K562 (cell line): ENCODE results near the gene SCLY. TPM values are rescaled to one million over a fixed set of nuclear protein-coding genes. Genes with fewer than 3 reads are reported as not detected.
A peak's percentile ranks its signal among the peaks of the same experiment; 100 is the strongest.

Experiments used
- ATAC-seq: fragments of 200-7000 bp; cut with Tn5 transposase; 3 replicates; pipeline ENCODE4 v1.9.1; 2020; ENCODE audit warnings: moderate library complexity
- BruUV-seq: library from RNA; stranded (reverse); fragments of 400-500 nt; replicated peaks from 2 replicates; lab custom pipeline; 2021; lab: Mats Ljungman, UMichigan
- CTCF ChIA-PET: fragments of 300-600 bp; formaldehyde crosslinking; extraction: SDS; loops from one replicate; lab custom pipeline; 2021; ENCODE audit warnings: low intra/inter-chr PET ratio; lab: Yijun Ruan, JAX
- POLR2A ChIA-PET: fragments of 300-600, 350-650 bp; sonication (Branson Sonifier 250); formaldehyde crosslinking; extraction: SDS; loops from one replicate; lab custom pipeline; 2021; ENCODE audit warnings: antibody characterized with exemption, inconsistent platforms; lab: Yijun Ruan, JAX
- DNase-seq, 4 experiments: peaks; one replicate each; pipeline versions ENCODE4 v3.0.0 to v3.0.0-alpha.2; 2011 to 2018; ENCODE audit warnings: low spot score in 3 of 4, mixed read lengths in 3 of 4; ENCODE audit errors: extremely low read depth in 1 of 4
- FAIRE-seq: peaks from 2 replicates; lab custom pipeline; 2011; peaks lifted over from hg19 to GRCh38; lab: Jason Lieb, UNC
- H2AFZ ChIP-seq: 2 replicates; pipeline ENCODE4 v1.6.0; 2011; ENCODE audit warnings: low read depth, low read length, control low read depth, inconsistent platforms
- H3K27ac ChIP-seq: fragments of 200-600 bp; 3 replicates; pipeline ENCODE4 v1.8.0; 2011; ENCODE audit warnings: low read depth, mild to moderate bottlenecking, control low read depth, inconsistent platforms, low read length, moderate library complexity, mixed read lengths; ENCODE audit errors: extremely low read depth
- H3K27me3 ChIP-seq, 2 experiments: fragments of 300-600 bp in 1 of 2; 2 replicates in 1 of 2; 3 replicates in 1 of 2; pipeline versions ENCODE4 v1.6.0 to v1.8.0; 2011; ENCODE audit warnings: inconsistent platforms in 2 of 2, low read length in 2 of 2, mild to moderate bottlenecking in 1 of 2, mixed read lengths in 1 of 2, moderate library complexity in 1 of 2; ENCODE audit not compliant: control insufficient read depth in 2 of 2, insufficient read depth in 2 of 2
- H3K36me3 ChIP-seq: fragments of 300-600 bp; 3 replicates; pipeline ENCODE4 v1.8.0; 2011; ENCODE audit warnings: mild to moderate bottlenecking, low read length, inconsistent platforms; ENCODE audit not compliant: control insufficient read depth, insufficient read depth
- H3K4me1 ChIP-seq, 2 experiments: fragments of 200-600 bp in 1 of 2; replicated peaks in 1 of 2; 2 replicates in 1 of 2; 3 replicates in 1 of 2; pipeline versions ENCODE4 v1.5.1 to v1.8.0; 2011; ENCODE audit warnings: inconsistent platforms in 2 of 2, low read length in 2 of 2, mild to moderate bottlenecking in 1 of 2, mixed read lengths in 1 of 2, moderate library complexity in 1 of 2; ENCODE audit not compliant: control insufficient read depth in 2 of 2, insufficient read depth in 2 of 2
- H3K4me2 ChIP-seq: 2 replicates; pipeline ENCODE4 v1.6.1; 2011; ENCODE audit warnings: low read length, control low read depth, inconsistent platforms, mixed read lengths; ENCODE audit not compliant: insufficient read depth
- H3K4me3 ChIP-seq: fragments of 200-600 bp; sonication (generic), shearing (Covaris generic); 2 replicates; pipeline ENCODE4 v1.5.1; 2016; ENCODE audit warnings: control low read depth, inconsistent platforms
- H3K79me2 ChIP-seq: fragments of 200-600 bp; 3 replicates; pipeline ENCODE4 v1.8.0; 2011; ENCODE audit warnings: low read length, inconsistent platforms; ENCODE audit not compliant: control insufficient read depth, insufficient read depth
- H3K9ac ChIP-seq, 2 experiments: 2 replicates each; pipeline versions ENCODE4 v1.6.0 to v1.6.1; 2011; ENCODE audit warnings: low read depth in 2 of 2, low read length in 2 of 2, control low read depth in 1 of 2, inconsistent platforms in 1 of 2, mild to moderate bottlenecking in 1 of 2, mixed read lengths in 1 of 2; ENCODE audit not compliant: insufficient read depth in 1 of 2
- H3K9me1 ChIP-seq: one replicate; pipeline ENCODE4 v1.6.0; 2011; ENCODE audit warnings: inconsistent platforms, mild to moderate bottlenecking, low read length, moderate library complexity; ENCODE audit not compliant: control insufficient read depth, insufficient read depth
- H3K9me3 ChIP-seq: replicated peaks from 2 replicates; pipeline ENCODE4 v1.5.1; 2011; ENCODE audit warnings: low read depth, low read length, inconsistent platforms; ENCODE audit not compliant: control insufficient read depth, insufficient read depth
- H4K20me1 ChIP-seq: replicated peaks from 2 replicates; pipeline ENCODE4 v1.6.1; 2011; ENCODE audit warnings: low read length, inconsistent platforms, mixed read lengths; ENCODE audit not compliant: control insufficient read depth, insufficient read depth
- CHD7 ChIP-seq: fragments of 200-600 bp; sonication (generic); IDR thresholded peaks from one replicate; pipeline ENCODE4 v1.6.1; 2012; ENCODE audit warnings: mild to moderate bottlenecking, low read depth, low read length, inconsistent platforms
- SIN3B ChIP-seq: fragments of 450-650 bp; IDR thresholded peaks from 2 replicates; pipeline ENCODE4 v1.6.1; 2017; ENCODE audit warnings: low read depth, mild to moderate bottlenecking, moderate library complexity
- ZBTB9 ChIP-seq: fragments of 450-650 bp; formaldehyde crosslinking; IDR thresholded peaks from 2 replicates; pipeline ENCODE4 v1.4.0; 2020; ENCODE audit warnings: mild to moderate bottlenecking, moderate library complexity
- WGBS: fragments of 100-300 bp; shearing (Covaris generic); methylation state at CpG from one replicate; pipeline ENCODE4 v1.1.6; 2016; ENCODE audit warnings: low coverage, mixed read lengths; ENCODE audit not compliant: insufficient coverage; ENCODE audit errors: missing lambda C conversion rate; 5-methylcytosine and 5-hydroxymethylcytosine counted together
- in situ Hi-C: fragments of 300-500 bp; cut with MboI; formaldehyde crosslinking; loops from 4 replicates; pipeline ENCODE4 v1.15.0; 2018; ENCODE audit warnings: inconsistent platforms, mixed read lengths
- intact Hi-C: fragments of 100-400 bp; cut with micrococcal nuclease; formaldehyde crosslinking; loops from 2 replicates; pipeline ENCODE4 v1.14.2; 2022
- polyA plus RNA-seq, 8 experiments: library from polyadenylated mRNA; depleted of rRNA in 4 of 8; stranded (reverse) in 5 of 8; unstranded in 3 of 8; fragments of >200 nt; fragmentation: Nextera tagmentation in 2 of 8; fragmentation: Illumina TruSeq in 1 of 8; extraction: Ambion mirVana in 2 of 8; extraction: Trizol in 1 of 8; gene quantifications; 2 replicates each; pipeline versions ENCODE4 v1.2.1 to v1.2.3, GENCODE V29; 2011 to 2014; ENCODE audit warnings: inconsistent platforms in 1 of 8, missing spikeins in 1 of 8
- total RNA-seq, 7 experiments: library from RNA; depleted of rRNA in 6 of 7; stranded (reverse); fragments of >200 nt in 6 of 7; fragmentation: Illumina TruSeq in 2 of 7; extraction: Trizol in 2 of 7; gene quantifications; 2 replicates each; pipeline versions ENCODE4 v1.2.1 to v1.2.3, GENCODE V29; 2011 to 2021; ENCODE audit warnings: low replicate concordance in 1 of 7
- TF ChIP-seq, protein P1 (sequence below): fragments of 450-650 bp; IDR thresholded peaks from 2 replicates; pipeline ENCODE4 v1.6.1; 2017; ENCODE audit warnings: antibody characterized with exemption

The SCLY gene
- total and polyA plus RNA-seq, 9 of the 15 experiments (the other 6 are each of a cell fraction or from before 2014, with no cell fraction given) = 2.6 to 32.2 (median 21.1) TPM

DNA sequence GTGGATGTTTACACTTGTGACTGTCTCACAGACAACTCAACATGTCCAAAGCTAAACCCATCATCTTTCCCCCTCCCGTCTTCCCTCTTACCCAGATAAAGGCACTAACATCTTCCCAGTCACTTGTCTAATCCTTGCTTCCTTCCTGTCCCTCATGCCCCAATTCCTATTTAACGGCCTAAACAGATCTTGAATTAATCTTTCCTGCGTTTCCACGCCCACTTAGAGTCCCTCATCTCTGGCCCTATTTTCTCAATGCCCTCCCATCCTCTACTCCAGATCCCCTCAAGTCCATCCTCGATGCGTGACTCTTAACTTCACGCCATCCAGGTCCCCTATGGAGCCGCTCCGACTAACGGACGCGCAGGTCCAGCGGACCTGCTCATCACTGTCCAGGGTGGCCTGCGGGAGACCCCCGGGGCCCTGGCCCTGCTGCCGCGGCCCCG, 682 bp upstream of the SCLY start:
- Histone ChIP-seq H3K27ac (peak overlapping the region; percentile 82), H3K4me2 (peak overlapping the region; percentile 92), H3K36me3 (peaks cover 18% of the 10 kb centered on the region), H3K4me3 (peak overlapping the region; percentile 74), H3K27me3 (no peaks in the 10 kb centered on the region), H3K79me2 (peaks cover 40% of the 10 kb centered on the region), H3K9me3 (0 out of 2 replicates have a peak, but pooled peaks cover 1% of the 10 kb centered on the region), H3K9ac (peak overlapping the region; percentile 85 to 91), H3K4me1 (peaks cover 4 to 9% of the 10 kb centered on the region in 2 experiments; a peak in 4 of 5 replicates), H4K20me1 (no peaks in the 10 kb centered on the region), H3K9me1 (no peaks in the 10 kb centered on the region), H2AFZ (peak overlapping the region; percentile 77)
- ChIA-PET POLR2A (interaction anchor here (0.7 to 1.3 kb wide), 3 partner anchors 20 to 167 kb away, joined by 3 read pairs; no protein-coding TSS in a partner anchor), CTCF (no interaction called here)
- in situ Hi-C loops (no loop called here), intact Hi-C loops (no loop called here)
- BruUV-seq = no TSS peak
- no peak for FAIRE-seq
- 0% methylated on average over 13 of the region's 18 CpGs for WGBS
- ATAC-seq = no peak
- no peak for DNase-seq
- TF ChIP-seq ZBTB9 (CRISPR knock-in tag) (no peak), SIN3B (no peak), CHD7 (no peak)
- TF ChIP-seq, protein P1, sequence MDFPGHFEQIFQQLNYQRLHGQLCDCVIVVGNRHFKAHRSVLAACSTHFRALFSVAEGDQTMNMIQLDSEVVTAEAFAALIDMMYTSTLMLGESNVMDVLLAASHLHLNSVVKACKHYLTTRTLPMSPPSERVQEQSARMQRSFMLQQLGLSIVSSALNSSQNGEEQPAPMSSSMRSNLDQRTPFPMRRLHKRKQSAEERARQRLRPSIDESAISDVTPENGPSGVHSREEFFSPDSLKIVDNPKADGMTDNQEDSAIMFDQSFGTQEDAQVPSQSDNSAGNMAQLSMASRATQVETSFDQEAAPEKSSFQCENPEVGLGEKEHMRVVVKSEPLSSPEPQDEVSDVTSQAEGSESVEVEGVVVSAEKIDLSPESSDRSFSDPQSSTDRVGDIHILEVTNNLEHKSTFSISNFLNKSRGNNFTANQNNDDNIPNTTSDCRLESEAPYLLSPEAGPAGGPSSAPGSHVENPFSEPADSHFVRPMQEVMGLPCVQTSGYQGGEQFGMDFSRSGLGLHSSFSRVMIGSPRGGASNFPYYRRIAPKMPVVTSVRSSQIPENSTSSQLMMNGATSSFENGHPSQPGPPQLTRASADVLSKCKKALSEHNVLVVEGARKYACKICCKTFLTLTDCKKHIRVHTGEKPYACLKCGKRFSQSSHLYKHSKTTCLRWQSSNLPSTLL = no peak
